ENCODE measurements around the gene BCOR. TPM values are rescaled to one million over a fixed set of nuclear protein-coding genes. Genes with fewer than 3 reads are reported as not detected.

BCOR gene
- total and polyA plus RNA-seq, 9 of the 15 experiments (the other 6 are each of a cell fraction or from before 2014, with no cell fraction given): 27.5 to 113 (median 37.6) TPM

DNA sequence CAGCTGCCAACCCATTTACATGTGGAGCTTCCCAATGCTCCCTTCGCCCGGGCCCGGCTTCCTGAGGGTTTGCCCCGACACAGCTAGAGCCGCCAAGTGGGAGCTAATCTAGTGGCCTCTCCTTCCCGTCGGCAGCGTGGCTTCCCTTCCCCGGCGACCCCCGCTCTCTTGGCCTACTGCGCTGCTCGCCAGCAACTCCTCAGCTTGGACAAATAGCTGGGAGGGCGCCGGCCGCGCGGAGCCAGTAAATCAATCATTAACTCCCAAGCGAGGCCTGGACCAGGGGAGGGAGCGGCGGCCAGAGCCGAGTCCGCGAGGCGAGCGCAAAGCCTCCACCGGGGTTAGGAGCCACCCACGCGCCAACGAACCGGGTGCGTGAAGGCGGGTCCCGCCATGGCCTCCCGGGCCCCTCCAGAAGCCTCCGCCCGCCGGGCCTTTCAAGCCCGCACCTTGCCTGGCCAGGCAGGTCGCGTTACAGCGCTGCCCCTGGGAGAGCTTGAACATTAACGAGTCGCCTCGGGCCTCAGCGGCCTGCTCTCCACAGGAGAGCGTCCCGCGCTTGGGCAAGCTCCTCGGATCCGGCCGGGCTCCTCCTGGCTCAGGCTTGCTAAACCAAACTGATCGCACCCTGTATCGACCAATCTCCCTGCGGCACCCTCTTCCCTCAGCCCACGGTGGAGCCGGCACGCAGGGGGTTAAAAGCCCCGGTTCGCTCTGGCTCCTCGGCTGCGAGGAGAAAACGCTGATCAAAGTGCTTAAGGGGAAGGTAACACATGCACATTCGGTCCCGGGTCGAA lies 10.6 kb upstream of the BCOR start (continued):
- TF ChIP-seq, protein P1, sequence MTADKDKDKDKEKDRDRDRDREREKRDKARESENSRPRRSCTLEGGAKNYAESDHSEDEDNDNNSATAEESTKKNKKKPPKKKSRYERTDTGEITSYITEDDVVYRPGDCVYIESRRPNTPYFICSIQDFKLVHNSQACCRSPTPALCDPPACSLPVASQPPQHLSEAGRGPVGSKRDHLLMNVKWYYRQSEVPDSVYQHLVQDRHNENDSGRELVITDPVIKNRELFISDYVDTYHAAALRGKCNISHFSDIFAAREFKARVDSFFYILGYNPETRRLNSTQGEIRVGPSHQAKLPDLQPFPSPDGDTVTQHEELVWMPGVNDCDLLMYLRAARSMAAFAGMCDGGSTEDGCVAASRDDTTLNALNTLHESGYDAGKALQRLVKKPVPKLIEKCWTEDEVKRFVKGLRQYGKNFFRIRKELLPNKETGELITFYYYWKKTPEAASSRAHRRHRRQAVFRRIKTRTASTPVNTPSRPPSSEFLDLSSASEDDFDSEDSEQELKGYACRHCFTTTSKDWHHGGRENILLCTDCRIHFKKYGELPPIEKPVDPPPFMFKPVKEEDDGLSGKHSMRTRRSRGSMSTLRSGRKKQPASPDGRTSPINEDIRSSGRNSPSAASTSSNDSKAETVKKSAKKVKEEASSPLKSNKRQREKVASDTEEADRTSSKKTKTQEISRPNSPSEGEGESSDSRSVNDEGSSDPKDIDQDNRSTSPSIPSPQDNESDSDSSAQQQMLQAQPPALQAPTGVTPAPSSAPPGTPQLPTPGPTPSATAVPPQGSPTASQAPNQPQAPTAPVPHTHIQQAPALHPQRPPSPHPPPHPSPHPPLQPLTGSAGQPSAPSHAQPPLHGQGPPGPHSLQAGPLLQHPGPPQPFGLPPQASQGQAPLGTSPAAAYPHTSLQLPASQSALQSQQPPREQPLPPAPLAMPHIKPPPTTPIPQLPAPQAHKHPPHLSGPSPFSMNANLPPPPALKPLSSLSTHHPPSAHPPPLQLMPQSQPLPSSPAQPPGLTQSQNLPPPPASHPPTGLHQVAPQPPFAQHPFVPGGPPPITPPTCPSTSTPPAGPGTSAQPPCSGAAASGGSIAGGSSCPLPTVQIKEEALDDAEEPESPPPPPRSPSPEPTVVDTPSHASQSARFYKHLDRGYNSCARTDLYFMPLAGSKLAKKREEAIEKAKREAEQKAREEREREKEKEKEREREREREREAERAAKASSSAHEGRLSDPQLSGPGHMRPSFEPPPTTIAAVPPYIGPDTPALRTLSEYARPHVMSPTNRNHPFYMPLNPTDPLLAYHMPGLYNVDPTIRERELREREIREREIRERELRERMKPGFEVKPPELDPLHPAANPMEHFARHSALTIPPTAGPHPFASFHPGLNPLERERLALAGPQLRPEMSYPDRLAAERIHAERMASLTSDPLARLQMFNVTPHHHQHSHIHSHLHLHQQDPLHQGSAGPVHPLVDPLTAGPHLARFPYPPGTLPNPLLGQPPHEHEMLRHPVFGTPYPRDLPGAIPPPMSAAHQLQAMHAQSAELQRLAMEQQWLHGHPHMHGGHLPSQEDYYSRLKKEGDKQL (CRISPR knock-in tag; IDR thresholded peaks at IDR 0.05; ENCODE audit: borderline replicate concordance): no peak
- TF ChIP-seq ZNF24 (IDR thresholded peaks at IDR 0.05): peak; percentile 11; the same call in 1 of the 2 replicates
- TF ChIP-seq ETV5 (CRISPR knock-in tag; IDR thresholded peaks at IDR 0.05; ENCODE audit: low read depth): no peak
- TF ChIP-seq, protein P2, sequence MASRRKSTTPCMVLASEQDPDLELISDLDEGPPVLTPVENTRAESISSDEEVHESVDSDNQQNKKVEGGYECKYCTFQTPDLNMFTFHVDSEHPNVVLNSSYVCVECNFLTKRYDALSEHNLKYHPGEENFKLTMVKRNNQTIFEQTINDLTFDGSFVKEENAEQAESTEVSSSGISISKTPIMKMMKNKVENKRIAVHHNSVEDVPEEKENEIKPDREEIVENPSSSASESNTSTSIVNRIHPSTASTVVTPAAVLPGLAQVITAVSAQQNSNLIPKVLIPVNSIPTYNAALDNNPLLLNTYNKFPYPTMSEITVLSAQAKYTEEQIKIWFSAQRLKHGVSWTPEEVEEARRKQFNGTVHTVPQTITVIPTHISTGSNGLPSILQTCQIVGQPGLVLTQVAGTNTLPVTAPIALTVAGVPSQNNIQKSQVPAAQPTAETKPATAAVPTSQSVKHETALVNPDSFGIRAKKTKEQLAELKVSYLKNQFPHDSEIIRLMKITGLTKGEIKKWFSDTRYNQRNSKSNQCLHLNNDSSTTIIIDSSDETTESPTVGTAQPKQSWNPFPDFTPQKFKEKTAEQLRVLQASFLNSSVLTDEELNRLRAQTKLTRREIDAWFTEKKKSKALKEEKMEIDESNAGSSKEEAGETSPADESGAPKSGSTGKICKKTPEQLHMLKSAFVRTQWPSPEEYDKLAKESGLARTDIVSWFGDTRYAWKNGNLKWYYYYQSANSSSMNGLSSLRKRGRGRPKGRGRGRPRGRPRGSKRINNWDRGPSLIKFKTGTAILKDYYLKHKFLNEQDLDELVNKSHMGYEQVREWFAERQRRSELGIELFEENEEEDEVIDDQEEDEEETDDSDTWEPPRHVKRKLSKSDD (conservative IDR thresholded peaks at IDR 0.05; ENCODE audit: low read length): no peak
- no peak for TF ChIP-seq PCBP1 (IDR thresholded peaks at IDR 0.05; ENCODE audit: low read depth, low read length, poor library complexity, severe bottlenecking)
- TF ChIP-seq ZNF79 (CRISPR knock-in tag; IDR thresholded peaks at IDR 0.05; ENCODE audit: low read depth): no peak
- no peak for TF ChIP-seq ZNF778 (CRISPR knock-in tag; IDR thresholded peaks at IDR 0.05)
- TF ChIP-seq SIX5 (IDR thresholded peaks at IDR 0.05; ENCODE audit: borderline replicate concordance in 1 of 2, insufficient read depth in 1 of 2, low read depth in 1 of 2, low read length in 2 of 2): no peak
- TF ChIP-seq, protein P3, sequence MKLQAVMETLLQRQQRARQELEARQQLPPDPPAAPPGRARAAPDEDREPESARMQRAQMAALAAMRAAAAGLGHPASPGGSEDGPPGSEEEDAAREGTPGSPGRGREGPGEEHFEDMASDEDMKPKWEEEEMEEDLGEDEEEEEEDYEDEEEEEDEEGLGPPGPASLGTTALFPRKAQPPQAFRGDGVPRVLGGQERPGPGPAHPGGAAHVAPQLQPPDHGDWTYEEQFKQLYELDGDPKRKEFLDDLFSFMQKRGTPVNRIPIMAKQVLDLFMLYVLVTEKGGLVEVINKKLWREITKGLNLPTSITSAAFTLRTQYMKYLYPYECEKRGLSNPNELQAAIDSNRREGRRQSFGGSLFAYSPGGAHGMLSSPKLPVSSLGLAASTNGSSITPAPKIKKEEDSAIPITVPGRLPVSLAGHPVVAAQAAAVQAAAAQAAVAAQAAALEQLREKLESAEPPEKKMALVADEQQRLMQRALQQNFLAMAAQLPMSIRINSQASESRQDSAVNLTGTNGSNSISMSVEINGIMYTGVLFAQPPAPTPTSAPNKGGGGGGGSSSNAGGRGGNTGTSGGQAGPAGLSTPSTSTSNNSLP (IDR thresholded peaks at IDR 0.05; ENCODE audit: borderline replicate concordance, low read depth, low read length): no peak
- peak; percentile 57 for TF ChIP-seq POLR2A (conservative IDR thresholded peaks at IDR 0.05)
- TF ChIP-seq NELFE (IDR thresholded peaks at IDR 0.05; ENCODE audit: insufficient read depth, insufficient read length): no peak
- TF ChIP-seq, protein P4, sequence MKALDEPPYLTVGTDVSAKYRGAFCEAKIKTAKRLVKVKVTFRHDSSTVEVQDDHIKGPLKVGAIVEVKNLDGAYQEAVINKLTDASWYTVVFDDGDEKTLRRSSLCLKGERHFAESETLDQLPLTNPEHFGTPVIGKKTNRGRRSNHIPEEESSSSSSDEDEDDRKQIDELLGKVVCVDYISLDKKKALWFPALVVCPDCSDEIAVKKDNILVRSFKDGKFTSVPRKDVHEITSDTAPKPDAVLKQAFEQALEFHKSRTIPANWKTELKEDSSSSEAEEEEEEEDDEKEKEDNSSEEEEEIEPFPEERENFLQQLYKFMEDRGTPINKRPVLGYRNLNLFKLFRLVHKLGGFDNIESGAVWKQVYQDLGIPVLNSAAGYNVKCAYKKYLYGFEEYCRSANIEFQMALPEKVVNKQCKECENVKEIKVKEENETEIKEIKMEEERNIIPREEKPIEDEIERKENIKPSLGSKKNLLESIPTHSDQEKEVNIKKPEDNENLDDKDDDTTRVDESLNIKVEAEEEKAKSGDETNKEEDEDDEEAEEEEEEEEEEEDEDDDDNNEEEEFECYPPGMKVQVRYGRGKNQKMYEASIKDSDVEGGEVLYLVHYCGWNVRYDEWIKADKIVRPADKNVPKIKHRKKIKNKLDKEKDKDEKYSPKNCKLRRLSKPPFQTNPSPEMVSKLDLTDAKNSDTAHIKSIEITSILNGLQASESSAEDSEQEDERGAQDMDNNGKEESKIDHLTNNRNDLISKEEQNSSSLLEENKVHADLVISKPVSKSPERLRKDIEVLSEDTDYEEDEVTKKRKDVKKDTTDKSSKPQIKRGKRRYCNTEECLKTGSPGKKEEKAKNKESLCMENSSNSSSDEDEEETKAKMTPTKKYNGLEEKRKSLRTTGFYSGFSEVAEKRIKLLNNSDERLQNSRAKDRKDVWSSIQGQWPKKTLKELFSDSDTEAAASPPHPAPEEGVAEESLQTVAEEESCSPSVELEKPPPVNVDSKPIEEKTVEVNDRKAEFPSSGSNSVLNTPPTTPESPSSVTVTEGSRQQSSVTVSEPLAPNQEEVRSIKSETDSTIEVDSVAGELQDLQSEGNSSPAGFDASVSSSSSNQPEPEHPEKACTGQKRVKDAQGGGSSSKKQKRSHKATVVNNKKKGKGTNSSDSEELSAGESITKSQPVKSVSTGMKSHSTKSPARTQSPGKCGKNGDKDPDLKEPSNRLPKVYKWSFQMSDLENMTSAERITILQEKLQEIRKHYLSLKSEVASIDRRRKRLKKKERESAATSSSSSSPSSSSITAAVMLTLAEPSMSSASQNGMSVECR (CRISPR knock-in tag; IDR thresholded peaks at IDR 0.05): no peak
